Measurements from ENCODE around the gene DBT.

- TF ChIP-seq, protein P1, sequence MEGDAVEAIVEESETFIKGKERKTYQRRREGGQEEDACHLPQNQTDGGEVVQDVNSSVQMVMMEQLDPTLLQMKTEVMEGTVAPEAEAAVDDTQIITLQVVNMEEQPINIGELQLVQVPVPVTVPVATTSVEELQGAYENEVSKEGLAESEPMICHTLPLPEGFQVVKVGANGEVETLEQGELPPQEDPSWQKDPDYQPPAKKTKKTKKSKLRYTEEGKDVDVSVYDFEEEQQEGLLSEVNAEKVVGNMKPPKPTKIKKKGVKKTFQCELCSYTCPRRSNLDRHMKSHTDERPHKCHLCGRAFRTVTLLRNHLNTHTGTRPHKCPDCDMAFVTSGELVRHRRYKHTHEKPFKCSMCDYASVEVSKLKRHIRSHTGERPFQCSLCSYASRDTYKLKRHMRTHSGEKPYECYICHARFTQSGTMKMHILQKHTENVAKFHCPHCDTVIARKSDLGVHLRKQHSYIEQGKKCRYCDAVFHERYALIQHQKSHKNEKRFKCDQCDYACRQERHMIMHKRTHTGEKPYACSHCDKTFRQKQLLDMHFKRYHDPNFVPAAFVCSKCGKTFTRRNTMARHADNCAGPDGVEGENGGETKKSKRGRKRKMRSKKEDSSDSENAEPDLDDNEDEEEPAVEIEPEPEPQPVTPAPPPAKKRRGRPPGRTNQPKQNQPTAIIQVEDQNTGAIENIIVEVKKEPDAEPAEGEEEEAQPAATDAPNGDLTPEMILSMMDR (IDR thresholded peaks at IDR 0.05; ENCODE audit: low read length) = no peak
- no peak for TF ChIP-seq EZH2 (optimal IDR thresholded peaks at IDR 0.05; ENCODE audit: low read depth, low read length)
Observed at GRCh38 chr1:100249537-100250257, at the start of gene DBT.
